GM19467 (cell line): Measurements from ENCODE around the gene GDAP1L1.
"Not testable (repeated sequence)": the region's sequence is repeated elsewhere in the genome, so short reads cannot be mapped to it uniquely, and the experiment has no call there.

Source experiments
- ATAC-seq: cut with Tn5 transposase; IDR thresholded peaks from one replicate; pipeline ENCODE4 v1.9.1; 2021; ENCODE audit warnings: mild to moderate bottlenecking, moderate library complexity; ENCODE audit not compliant: unreplicated experiment

The GDAP1L1 gene

GRCh38 chr20:44219170-44219730, 27.9 kb upstream of the GDAP1L1 start:
- no peak for ATAC-seq

GRCh38 chr20:44219791-44220190, 27.3 kb upstream of the GDAP1L1 start:
- ATAC-seq: no peak

- no peak for ATAC-seq
These were observed 25.6 kb upstream of the GDAP1L1 start for GRCh38 chr20:44221368-44221954.

GRCh38 chr20:44222027-44222426, 25.1 kb upstream of the GDAP1L1 start:
- ATAC-seq: no peak

- no peak for ATAC-seq
These were observed 24.3 kb upstream of the GDAP1L1 start for GRCh38 chr20:44222633-44223368.

- no peak for ATAC-seq
These were observed 23.4 kb upstream of the GDAP1L1 start for GRCh38 chr20:44223721-44224120.

GRCh38 chr20:44224637-44225036, 22.5 kb upstream of the GDAP1L1 start:
- no peak for ATAC-seq

- ATAC-seq: no peak
These were observed 18.4 kb upstream of the GDAP1L1 start for GRCh38 chr20:44228465-44229258.

- no peak for ATAC-seq
These were observed 15.9 kb upstream of the GDAP1L1 start for GRCh38 chr20:44231193-44231592.

- no peak for ATAC-seq
These were observed 15.2 kb upstream of the GDAP1L1 start for GRCh38 chr20:44231713-44232468.

GRCh38 chr20:44232469-44232856, 14.6 kb upstream of the GDAP1L1 start:
- not testable (repeated sequence) for ATAC-seq

GRCh38 chr20:44233436-44234016, 13.6 kb upstream of the GDAP1L1 start:
- ATAC-seq: no peak

GRCh38 chr20:44234566-44235317, 12.4 kb upstream of the GDAP1L1 start:
- ATAC-seq: no peak

- no peak for ATAC-seq
These were observed 11.4 kb upstream of the GDAP1L1 start for GRCh38 chr20:44235702-44236101.

GRCh38 chr20:44236840-44237239, 10.3 kb upstream of the GDAP1L1 start:
- ATAC-seq: not testable (repeated sequence)

- ATAC-seq: no peak
These were observed 5.3 kb upstream of the GDAP1L1 start for GRCh38 chr20:44241796-44242195.

- no peak for ATAC-seq
These were observed 1.1 kb upstream of the GDAP1L1 start for GRCh38 chr20:44245977-44246376.

GRCh38 chr20:44247586-44248409, 690 bp downstream of the GDAP1L1 start:
- ATAC-seq: no peak

GRCh38 chr20:44248410-44248759, 1.3 kb downstream of the GDAP1L1 start:
- no peak for ATAC-seq
